Heart left ventricle (tissue), 13 donors: ENCODE results near the gene RNF121.

Source experiments
- CTCF ChIP-seq, 12 donors: fragments of 200-600 bp; sonication (generic) in 4 of 12; IDR thresholded peaks; one replicate each; pipeline versions ENCODE4 v1.5.0 to v1.8.0; 2018 to 2022; ENCODE audit warnings: antibody characterized with exemption in 12 of 12, mild to moderate bottlenecking in 5 of 12
- POLR2A ChIP-seq, 2 donors: fragments of 450-650 bp; IDR thresholded peaks; one replicate each; pipeline ENCODE4 v1.6.1; 2017; ENCODE audit warnings: antibody characterized with exemption in 2 of 2, mild to moderate bottlenecking in 2 of 2, moderate library complexity in 2 of 2
- donor health status: ischemic (EF 13 %, LVEDD 7.1; RV severe dilation, severe dysfunction).
- donor health status: DM: no; HTN: yes; CAD: no.
- donor health status: DM: no; HTN: no; CAD: no.
- donor health status: ischemic (EF 25% LVEDD 6.9; RV normal size, moderate dysfunction).
- donor health status: ischemic (EF 25% LVEDD 5.7; RV mildly dilated, moderate dysfunction).
- donor health status: ischemic (EF 35%, LVEDD 5.7; RV mildly dilated, moderate dysfunction).
- donor health status: nonischemic (EF 11% LVEDD 7.7; RV severe dilation, severe dysfunction).
- donor health status: DM: yes; HTN: yes; CAD: no.
- donor health status: PGD.
- donor health status: ischemic (EF 29% LVEDD 5.4; RV normal size, mild dysfunction).
- donor health status: nonischemic (EF 23%, LVEDD 6.1; RV moderate dilation, normal function).

- TF ChIP-seq CTCF (IDR thresholded peaks at IDR 0.05), result no peak
- no peak for TF ChIP-seq POLR2A (IDR thresholded peaks at IDR 0.05)
Observed at GRCh38 chr11:71955898-71956456, 27.1 kb downstream of the RNF121 start.
